Measurements from ENCODE around the gene ATG101.

ATG101 gene

DNA sequence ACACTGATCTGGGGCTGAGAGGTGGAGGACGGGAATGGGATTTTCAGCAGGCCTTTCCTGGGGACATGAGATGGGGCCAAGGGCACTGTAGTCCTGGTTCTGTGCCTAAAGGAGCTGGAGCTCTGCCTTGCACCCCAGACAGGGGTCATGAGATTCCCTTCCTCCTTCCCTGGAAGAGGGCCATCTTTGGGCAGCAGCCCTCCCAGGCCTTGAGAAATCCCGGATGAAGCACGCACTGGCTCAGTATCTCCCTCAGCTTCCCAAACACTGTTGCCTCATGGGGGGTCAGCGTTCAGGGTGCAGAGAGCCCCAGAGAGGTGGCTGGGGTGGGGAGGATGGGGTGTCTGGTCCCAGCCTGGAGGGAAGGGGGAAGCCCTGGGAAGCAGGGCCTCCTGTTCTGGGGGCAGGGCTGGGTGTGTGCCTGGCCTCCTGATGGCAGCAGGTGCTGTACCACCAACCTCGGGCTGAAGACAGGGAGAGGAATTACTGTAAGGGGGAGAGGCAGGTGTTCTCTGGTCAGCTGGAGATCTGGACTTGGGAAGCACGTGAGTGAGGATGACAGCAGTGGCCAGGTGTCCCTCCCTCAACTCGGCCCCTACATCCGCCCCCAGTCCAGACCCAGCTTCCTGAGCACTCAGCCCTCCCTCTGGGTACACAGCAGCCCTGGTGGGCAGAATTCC lies 26.9 kb upstream of the ATG101 start:
- peak; percentile 62 for DNase-seq

DNA sequence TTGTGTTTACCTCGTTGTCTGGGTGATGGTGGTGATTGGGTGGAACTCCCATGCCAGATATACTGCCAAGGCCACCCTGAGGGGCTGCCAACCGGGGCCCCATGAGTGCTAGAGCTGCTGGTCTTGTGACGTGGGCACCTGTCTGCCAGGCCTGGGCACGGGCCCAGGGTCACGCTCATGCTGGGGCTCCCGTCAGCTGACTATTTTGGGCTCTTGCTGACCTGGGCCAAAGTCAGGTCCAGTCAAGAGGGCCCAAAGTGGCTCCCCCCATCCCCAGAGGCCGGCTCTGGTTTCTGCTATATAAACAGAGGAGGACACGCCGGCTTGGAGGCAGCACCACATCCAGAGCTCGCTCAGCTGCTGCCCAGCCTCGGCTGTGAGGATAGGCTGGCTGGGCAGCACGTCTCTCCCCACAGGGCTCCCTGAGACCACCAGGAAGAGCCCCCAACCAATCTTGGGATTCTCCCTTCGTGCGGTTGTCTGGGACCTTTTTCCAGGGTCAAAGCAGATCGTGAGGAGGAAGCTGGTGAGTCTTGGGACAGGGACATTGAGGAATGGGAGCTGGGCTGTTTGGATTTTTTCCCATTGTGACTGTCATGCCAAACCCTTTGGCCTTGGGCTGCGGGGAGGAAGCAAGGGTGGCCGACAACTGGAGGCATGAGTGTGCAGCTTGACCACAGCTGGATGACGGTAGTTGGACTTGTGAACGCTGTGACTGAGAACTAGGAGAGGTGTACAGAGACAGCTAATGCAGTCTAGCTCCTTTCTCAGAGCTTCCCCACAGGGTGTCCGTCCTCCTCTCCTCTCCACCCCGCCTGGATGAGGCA lies 26.2 kb upstream of the ATG101 start:
- no peak for DNase-seq

DNA sequence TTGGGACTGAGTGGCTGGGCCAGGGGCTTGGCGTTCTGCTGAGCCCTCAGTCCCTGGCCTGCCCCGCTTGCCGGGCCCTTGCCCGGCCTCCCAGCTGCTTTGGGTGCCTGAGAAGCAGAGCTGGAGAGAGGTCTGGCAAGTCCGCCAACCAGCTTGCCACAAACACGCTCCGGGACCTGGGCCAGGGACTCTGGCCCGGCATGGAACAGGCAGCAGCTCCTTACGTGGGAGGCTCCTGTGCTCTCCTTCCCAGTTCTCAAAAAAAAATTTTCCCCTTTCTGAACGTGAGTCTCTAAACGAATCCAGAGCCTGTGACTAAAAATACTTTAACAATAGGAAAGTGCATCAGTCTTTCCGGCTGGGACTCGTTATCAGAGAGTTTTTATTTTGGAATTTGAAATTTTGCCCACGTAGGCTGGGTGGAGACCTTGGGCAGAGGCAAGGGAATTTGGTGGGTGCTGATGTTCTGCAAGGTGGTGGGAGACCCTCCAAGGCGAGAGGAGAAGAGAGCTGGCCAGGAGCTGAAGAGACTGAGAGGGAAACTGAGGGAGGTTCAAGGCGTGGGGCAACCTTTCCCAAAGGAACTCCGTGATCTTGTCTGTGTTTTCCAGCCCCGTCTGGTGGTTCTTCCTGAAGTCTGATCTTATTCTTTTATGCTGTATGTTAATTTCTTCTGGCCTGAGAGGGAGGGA lies 25.3 kb upstream of the ATG101 start:
- no peak for DNase-seq

DNA sequence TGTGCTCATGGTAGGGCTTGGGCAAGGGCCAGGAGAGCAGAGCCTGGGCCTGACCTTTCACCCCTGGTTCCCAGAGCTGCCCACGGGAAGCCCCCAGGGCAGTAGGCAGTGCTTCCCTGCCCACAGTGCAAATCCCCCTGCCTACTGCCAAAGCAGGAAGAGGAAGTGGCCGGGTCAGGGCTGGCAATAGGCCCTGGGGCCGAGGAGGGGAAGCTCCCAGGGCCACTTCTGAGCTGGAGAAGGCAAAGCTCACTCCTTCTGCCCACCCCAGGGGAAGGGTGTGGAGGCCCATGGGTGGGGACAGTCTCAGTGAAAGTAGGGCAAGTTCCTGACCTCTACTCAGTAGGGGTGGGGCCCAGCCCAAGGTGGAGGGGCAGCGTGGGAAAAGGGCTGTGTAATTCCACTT lies 24.0 kb upstream of the ATG101 start:
- no peak for DNase-seq

DNA sequence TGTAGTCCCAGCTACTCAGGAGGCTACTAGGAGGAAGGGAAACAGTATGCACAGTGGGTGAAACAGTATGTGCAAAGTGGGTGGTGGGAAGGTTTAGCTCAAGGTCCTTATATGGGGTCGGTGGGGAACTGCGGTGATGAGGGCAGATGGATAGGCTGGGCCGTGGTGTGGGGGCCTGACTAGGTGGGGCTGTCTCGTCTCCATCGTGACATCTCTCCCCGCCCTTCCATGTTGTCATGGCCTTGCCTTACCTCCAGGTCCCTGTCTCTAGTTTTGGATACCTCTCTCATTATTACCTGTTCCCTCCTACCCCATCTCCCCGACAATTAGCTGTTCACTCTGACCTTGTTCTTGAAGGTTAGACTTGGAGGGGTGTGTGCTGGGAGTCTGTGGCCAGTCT lies 22.9 kb upstream of the ATG101 start:
- no peak for DNase-seq

DNA sequence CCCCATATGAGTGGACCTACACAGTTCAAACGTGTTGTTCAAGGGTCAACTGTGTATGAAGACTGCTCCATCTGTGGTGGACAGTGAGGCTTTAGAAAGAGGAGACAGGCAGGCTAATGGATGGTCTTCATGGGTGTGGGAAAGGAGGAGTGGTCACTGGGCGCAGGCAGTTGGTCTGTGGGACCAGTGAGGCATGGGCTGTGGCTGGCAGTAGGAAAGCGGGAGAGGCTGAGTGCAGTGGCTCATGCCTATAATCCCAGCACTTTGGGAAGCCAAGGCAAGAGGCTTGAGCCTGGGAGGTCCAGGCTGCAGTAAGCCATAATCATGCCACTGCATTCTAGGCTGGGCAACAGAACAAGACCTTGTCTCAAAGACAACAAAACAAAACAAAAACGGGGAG lies 20.5 kb upstream of the ATG101 start:
- DNase-seq: no peak

DNA sequence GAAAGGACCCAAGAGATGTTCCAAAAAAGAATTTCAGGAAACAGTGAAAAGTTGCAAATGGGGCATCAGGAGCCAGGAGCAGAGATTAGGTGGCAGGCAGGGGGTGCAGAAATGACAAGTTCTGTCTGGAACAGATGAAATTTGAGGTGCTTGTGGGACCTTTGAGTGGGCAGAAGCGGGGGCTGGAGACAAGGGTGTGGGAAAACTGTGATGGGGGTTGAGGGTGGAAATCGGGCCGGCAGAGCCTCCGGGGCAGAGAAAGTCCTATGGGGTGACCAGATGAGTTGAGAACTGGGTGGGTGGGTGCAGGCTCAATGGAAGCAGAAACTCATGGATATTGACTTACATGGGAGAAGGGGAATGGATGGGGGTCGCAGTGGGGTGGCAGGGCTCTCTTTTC lies 20.1 kb upstream of the ATG101 start:
- no peak for DNase-seq

DNA sequence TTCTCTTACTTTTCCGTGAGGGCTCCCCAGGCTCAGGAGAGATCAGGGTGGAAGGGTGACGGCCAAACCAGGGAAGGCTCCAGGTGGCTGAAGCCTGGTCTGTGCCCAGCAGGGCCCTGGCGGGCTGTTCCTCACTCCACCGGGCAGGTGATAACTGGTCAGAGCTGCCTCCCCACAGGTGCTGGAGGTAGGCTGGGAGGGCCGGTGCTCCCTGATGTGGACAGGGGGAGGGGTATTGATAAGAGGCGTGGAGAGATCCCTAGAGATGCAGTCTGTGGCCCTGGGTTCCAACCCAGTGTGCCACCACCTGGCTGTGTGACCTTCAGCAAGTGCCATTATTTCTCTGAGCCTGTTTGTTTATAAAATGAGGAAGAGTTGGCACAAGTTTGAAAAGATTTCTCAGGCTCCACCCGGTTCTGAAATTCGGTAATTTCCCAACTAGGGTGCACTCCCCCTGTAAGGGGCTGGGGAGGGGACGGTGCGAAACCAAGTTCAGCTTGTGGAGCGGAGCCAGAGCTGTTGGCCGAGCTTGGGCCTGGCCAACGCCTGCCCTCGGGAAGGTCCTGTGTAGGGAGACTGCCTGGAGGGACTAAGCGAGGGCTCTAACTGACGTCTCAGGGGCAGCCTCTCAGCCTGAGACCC lies 19.5 kb upstream of the ATG101 start:
- DNase-seq: no peak

DNA sequence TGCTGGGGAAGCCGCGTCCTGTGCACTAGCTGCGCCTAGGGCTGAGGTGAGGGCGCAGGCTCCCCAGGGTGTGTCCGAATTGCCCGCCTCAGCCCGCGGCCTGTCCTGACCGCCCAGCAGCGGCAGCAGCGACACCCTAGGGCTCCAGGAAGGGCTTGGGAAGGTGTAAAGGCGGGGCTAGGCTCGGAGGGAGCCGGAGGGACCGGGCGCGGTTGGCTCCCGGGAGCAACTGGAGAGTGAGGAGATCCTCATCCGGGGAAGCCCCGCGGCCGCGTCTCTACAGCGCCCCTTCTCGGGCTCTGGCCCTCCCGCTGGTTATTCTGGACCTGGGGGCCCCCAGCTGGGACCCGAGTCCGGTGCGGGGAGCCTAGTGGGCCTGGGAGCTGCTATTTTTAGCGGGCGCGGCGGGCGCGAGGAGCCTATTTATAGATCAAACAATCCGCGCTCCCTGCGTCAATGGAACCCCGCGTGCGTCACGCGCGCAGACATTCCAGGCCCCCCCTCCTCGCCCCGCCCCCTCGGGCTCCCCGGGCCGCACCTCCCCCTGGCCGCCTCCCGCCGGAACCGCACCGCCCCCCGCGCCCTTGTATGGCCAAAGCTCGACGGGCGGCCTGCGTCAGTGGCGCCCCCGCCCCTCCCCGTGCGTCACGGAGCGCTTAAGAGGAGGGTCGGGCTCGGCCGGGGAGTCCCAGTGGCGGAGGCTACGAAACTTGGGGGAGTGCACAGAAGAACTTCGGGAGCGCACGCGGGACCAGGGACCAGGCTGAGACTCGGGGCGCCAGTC lies 18.8 kb upstream of the ATG101 start, which contains the start of gene NR4A1:
Gene NR4A1, plus strand, starts transcription at position 685 of the 784 bp plus-strand sequence. CDS start 2,887 bp downstream, outside the sequence.
- peak; percentile 78 for DNase-seq

DNA sequence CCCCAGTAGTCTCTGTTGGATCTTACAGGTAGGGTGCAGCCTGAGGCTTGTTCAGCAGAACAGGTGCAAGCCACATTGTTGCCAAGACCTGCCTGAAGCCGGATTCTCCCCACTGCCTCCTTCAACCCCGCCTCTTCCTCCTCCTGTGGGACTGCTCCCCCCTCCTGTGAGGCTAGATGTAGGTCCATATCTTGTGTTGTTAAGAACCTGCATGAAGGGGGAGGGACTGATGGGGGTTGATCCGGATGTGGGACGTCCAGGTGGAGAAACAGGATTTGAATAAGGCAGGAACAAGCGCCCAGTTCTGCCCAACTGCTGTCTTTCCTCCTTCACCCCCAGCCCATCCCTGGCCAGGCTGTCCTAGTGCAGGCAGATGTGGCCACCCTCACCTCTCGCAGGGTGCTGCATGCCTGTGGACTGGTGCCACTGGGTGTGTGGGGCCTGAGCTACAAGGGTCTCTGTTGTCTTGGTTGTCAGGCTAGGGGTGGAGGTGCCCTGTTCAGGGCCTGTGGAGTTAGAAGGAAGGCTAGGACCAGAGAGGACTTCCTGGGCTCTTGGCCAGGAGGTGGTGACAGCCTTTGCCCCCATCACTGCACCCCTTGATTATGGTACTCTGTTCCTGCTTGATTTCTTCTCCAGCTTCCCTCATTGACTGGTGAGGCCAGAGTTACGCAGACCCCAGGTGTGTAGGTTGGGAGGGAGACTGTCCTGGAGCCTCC lies 17.2 kb upstream of the ATG101 start:
- DNase-seq: no peak

DNA sequence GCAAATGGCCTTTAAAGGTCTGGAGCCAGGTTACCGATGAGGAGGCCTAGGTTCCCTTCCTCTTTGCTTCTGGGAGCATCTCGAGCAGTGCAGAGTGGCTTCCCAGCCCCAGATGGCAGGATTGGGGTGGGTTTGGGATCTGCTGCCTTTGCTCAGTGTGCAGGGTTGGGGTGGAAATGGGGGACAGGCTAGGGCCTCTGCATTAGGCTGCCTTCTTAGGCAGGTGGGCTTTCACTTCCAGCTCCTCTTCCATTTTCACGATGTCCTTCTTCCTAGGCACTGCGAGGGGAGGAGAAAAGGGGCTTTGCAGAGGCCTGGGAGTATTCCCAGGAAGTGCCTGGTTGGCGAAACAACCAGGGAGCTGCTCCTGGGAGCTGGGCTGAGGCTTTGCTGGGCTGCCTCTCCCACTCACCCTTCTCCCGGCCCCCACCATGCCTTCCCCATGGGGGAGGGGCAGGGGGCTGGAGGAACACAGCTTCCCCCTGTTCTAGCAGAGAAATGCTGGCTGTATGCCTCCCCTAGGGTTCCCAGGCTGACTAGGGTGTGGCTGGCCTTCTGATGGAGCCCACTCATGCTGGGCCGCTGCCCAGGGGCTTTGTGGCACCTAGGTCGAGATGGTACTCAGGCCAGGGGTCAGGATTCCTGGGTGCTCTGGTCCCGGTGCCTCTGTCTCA lies 16.1 kb upstream of the ATG101 start:
- no peak for DNase-seq

DNA sequence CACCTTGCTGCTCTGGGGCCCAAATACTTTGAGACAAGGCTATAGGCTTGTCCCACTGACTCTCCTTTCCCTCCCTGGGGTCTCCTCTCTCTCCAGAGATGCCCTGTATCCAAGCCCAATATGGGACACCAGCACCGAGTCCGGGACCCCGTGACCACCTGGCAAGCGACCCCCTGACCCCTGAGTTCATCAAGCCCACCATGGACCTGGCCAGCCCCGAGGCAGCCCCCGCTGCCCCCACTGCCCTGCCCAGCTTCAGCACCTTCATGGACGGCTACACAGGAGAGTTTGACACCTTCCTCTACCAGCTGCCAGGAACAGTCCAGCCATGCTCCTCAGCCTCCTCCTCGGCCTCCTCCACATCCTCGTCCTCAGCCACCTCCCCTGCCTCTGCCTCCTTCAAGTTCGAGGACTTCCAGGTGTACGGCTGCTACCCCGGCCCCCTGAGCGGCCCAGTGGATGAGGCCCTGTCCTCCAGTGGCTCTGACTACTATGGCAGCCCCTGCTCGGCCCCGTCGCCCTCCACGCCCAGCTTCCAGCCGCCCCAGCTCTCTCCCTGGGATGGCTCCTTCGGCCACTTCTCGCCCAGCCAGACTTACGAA lies 15.4 kb upstream of the ATG101 start:
- no peak for DNase-seq

DNA sequence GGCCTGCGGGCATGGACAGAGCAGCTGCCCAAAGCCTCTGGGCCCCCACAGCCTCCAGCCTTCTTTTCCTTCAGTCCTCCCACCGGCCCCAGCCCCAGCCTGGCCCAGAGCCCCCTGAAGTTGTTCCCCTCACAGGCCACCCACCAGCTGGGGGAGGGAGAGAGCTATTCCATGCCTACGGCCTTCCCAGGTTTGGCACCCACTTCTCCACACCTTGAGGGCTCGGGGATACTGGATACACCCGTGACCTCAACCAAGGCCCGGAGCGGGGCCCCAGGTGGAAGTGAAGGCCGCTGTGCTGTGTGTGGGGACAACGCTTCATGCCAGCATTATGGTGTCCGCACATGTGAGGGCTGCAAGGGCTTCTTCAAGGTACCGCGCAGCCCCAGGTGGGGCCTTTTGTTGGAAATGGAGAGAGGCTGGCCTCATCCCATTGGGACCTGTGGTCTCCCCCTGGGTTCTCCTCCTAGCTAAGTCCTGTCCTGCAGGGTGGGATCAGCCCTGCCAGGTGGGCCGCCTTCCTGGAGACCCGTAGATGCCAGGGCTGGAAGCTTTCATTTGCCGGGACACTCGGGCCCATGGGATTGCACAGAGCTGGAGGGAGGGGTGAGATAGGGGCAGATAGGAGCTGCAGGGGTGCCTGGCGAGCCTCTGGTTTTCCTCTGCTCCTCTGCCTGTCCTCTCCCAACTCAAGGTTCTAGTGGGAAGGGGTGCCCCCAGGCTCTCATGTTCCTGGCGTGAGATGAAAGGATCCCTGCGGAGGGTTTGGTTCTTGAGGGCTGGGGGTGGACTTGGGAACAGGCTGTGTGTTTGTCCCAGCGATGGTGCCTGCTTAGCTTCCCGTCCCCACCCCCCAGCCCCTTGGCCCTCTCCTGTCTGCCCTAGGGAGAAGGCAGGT lies 14.7 kb upstream of the ATG101 start:
- no peak for DNase-seq

DNA sequence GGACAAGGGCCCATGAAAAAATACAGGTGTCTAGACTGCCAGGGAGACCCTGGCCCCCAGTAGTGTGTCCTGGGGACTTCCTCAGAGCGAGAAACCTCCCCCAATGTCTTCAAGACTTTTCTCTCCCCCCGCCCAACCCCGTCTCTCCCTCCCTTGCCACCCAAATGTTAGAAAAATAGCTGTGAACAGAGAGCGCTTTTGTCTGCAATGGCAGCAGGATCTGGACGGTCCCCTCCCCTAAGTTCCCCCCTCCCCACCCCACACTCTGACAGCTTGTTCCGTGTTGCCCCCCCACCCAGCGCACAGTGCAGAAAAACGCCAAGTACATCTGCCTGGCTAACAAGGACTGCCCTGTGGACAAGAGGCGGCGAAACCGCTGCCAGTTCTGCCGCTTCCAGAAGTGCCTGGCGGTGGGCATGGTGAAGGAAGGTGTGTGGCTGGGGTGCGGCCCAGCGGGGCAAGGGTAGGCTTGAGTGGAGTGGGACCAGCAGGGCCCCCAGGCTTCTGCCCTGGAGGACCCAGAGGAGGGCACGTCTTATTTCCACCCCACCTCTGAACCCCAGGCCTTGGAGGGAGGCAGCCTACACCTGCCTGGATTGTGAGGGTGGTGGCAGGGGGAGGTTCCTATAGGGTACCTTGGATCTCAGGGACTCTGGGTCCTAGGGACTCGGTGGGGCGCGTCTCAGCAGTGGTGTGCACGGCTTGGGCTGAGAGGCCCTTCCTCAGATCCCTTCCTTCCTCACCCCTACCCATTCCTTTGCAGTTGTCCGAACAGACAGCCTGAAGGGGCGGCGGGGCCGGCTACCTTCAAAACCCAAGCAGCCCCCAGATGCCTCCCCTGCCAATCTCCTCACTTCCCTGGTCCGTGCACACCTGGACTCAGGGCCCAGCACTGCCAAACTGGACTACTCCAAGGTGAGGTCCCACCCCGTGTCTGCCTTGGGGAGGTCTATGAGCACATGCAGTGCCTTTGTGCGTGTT lies 13.8 kb upstream of the ATG101 start:
- no peak for DNase-seq

DNA sequence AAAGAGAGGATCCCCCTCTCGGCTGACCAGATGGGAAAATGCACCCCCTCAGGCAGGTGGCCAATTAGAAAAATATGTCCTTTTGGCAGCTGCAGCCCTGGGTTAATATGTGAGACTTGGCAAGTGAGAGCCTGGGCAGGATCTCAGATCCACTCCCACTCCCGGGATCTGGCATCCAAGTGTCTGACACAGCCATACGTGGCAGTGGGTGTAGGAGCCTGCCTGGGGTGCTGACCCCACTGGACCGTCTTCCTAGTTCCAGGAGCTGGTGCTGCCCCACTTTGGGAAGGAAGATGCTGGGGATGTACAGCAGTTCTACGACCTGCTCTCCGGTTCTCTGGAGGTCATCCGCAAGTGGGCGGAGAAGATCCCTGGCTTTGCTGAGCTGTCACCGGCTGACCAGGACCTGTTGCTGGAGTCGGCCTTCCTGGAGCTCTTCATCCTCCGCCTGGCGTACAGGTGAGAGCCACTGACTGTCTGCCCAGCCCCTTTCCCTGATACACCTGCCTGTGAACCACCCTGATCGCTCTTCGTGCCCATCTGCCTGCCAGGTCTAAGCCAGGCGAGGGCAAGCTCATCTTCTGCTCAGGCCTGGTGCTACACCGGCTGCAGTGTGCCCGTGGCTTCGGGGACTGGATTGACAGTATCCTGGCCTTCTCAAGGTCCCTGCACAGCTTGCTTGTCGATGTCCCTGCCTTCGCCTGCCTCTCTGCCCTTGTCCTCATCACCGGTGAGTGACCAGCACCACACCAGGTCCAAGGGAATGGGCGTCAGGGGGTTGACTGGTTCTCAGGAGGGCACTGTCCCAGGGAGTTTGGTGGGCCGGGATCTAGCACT lies 12.8 kb upstream of the ATG101 start:
- DNase-seq: no peak

DNA sequence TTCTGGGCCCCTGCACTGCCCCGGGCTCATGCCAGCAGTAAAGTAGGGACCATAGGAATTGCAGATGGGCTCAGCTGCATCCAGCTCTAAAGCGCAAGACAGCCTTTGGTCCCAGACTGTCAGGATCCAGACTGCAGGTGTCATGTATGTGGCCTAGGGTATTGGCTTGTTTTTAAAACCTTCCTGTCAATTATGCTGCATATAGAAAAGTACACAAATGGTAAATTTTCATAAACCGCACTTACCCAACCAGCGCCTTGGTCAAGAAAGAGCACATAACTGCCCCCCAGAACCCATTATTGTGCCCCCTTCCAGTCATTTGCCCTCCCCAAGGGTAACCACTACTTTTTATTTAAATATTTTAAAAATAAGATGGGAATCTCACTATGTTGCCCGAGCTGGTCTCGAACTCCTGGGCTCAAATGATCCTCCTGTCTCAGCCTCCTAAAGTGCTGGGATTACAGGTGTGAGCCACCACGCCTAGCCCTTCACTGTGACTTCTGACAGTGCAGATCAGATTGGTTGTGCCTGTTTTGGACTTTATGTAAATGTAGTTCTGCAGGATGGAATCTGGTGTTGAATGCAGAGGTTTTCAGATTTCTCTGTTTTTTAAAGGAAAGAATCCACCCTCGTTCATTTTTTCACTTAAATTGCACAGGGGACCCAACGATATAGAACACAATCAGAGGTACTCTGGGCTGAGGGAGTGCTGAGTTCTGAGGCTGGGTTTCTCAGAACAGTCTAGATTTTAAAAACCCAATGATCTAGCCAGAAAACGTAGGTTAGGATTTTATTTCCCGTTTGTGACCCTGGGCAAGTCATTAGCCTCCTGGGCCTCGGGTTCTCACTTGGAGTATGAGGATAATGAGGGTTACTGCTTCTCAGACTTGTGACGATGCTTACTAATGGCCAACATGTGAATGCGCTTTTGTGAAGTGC lies 11.9 kb upstream of the ATG101 start:
- no peak for DNase-seq
